GM19240 (cell line): ENCODE results near the gene ZNF213.

Source experiments
- DNase-seq: peaks from one replicate; pipeline ENCODE4 v3.0.0; 2011; ENCODE audit warnings: low spot score; ENCODE audit not compliant: insufficient read length

ZNF213 gene

GRCh38 chr16:3101018-3101840 lies 33.6 kb upstream of the ZNF213 start:
- no peak for DNase-seq

GRCh38 chr16:3101841-3102470 lies 32.9 kb upstream of the ZNF213 start:
- DNase-seq: no peak

- DNase-seq: peak; percentile 98
Measured at GRCh38 chr16:3106205-3106928, 28.5 kb upstream of the ZNF213 start.

- no peak for DNase-seq
Measured at GRCh38 chr16:3112058-3112880, 22.6 kb upstream of the ZNF213 start, which contains the start of gene ZNF205. Gene ZNF205 (plus strand): TSS chr16:3112586. CDS start chr16:3113431, 845 bp downstream.

- DNase-seq: no peak
Measured at GRCh38 chr16:3112881-3113574, 21.8 kb upstream of the ZNF213 start.

- DNase-seq: no peak
Measured at GRCh38 chr16:3113765-3114479, 20.9 kb upstream of the ZNF213 start.

GRCh38 chr16:3115003-3115402 lies 19.8 kb upstream of the ZNF213 start:
- no peak for DNase-seq

- no peak for DNase-seq
Measured at GRCh38 chr16:3115561-3115960, 19.3 kb upstream of the ZNF213 start.

- DNase-seq: no peak
Measured at GRCh38 chr16:3118204-3118790, 16.5 kb upstream of the ZNF213 start.

- DNase-seq: no peak
Measured at GRCh38 chr16:3118846-3119245, 16.0 kb upstream of the ZNF213 start.

- DNase-seq: no peak
Measured at GRCh38 chr16:3119286-3119685, 15.5 kb upstream of the ZNF213 start.

GRCh38 chr16:3119701-3120408 lies 15.0 kb upstream of the ZNF213 start:
- no peak for DNase-seq

- DNase-seq: no peak
Measured at GRCh38 chr16:3120435-3120834, 14.4 kb upstream of the ZNF213 start.

- DNase-seq: no peak
Measured at GRCh38 chr16:3121851-3122467, 12.9 kb upstream of the ZNF213 start.

- DNase-seq: no peak
Measured at GRCh38 chr16:3122926-3123570, 11.8 kb upstream of the ZNF213 start.

GRCh38 chr16:3123986-3124886 lies 10.6 kb upstream of the ZNF213 start:
- peak; percentile 92 for DNase-seq

- DNase-seq: no peak
Measured at GRCh38 chr16:3127745-3128144, 7.1 kb upstream of the ZNF213 start.
